MCF 10A (cell line): ENCODE data around the gene CRYGD. TPM values are rescaled to one million over a fixed set of nuclear protein-coding genes. Genes with fewer than 3 reads are reported as not detected.

Source experiments
- BruUV-seq: library from RNA; stranded (reverse); fragments of 400-500 nt; replicated peaks from 2 replicates; lab custom pipeline; 2021; lab: Mats Ljungman, UMichigan
- CTCF ChIA-PET: fragments of 300-600 bp; sonication (Branson Sonifier 250); formaldehyde crosslinking; extraction: SDS; loops from one replicate; lab custom pipeline; 2021; ENCODE audit warnings: antibody characterized with exemption, inconsistent platforms; lab: Yijun Ruan, JAX
- POLR2A ChIA-PET: fragments of 300-600, 350-650 bp; sonication (Branson Sonifier 250); formaldehyde crosslinking; extraction: SDS; loops from one replicate; lab custom pipeline; 2020; ENCODE audit warnings: antibody characterized with exemption, inconsistent platforms; lab: Yijun Ruan, JAX
- DNase-seq: peaks from one replicate; pipeline ENCODE4 v3.0.0-alpha.2; 2018; ENCODE audit not compliant: unreplicated experiment
- H3K27ac Mint-ChIP-seq: one replicate; pipeline ENCODE4 v1.8.0; 2022; ENCODE audit warnings: mild to moderate bottlenecking, low read depth, mixed read lengths; ENCODE audit not compliant: unreplicated experiment
- H3K27me3 Mint-ChIP-seq: one replicate; pipeline ENCODE4 v1.8.0; 2022; ENCODE audit warnings: mixed read lengths; ENCODE audit not compliant: insufficient read depth, unreplicated experiment
- H3K36me3 Mint-ChIP-seq: one replicate; pipeline ENCODE4 v1.8.0; 2022; ENCODE audit warnings: mild to moderate bottlenecking, moderate library complexity, mixed read lengths; ENCODE audit not compliant: insufficient read depth, unreplicated experiment
- H3K4me1 Mint-ChIP-seq: one replicate; pipeline ENCODE4 v1.8.0; 2022; ENCODE audit warnings: mixed read lengths; ENCODE audit not compliant: insufficient read depth, unreplicated experiment
- H3K4me3 Mint-ChIP-seq: one replicate; pipeline ENCODE4 v1.8.0; 2022; ENCODE audit warnings: mild to moderate bottlenecking, moderate library complexity, mixed read lengths; ENCODE audit not compliant: unreplicated experiment
- H3K9me3 Mint-ChIP-seq: one replicate; pipeline ENCODE4 v1.8.0; 2022; ENCODE audit warnings: mixed read lengths; ENCODE audit not compliant: unreplicated experiment
- CTCF ChIP-seq: fragments of 200-600 bp; IDR thresholded peaks from one replicate; pipeline ENCODE4 v1.8.0; 2022; ENCODE audit warnings: antibody characterized with exemption, mild to moderate bottlenecking; ENCODE audit not compliant: unreplicated experiment
- intact Hi-C: fragments of 100-400 bp; cut with micrococcal nuclease; formaldehyde crosslinking; loops from 2 replicates; pipeline ENCODE4 v1.14.1; 2022
- total RNA-seq: library from RNA; stranded (reverse); gene quantifications from 2 replicates; pipeline ENCODE4 v1.2.3, GENCODE V29; 2022

The CRYGD gene
- total RNA-seq, 1 experiment from 2014 or later, result not detected

- no peak overlapping the region for H3K4me3 Mint-ChIP-seq
- peaks cover 9% of the 10 kb centered on the region for H3K27me3 Mint-ChIP-seq
- intact Hi-C loops, result no loop called here
- no peaks in the 10 kb centered on the region for H3K4me1 Mint-ChIP-seq
- POLR2A ChIA-PET, result interaction anchor here (0.6 kb wide), 1 partner anchor 564 kb away, joined by 3 read pairs; the partner anchor contains the start of gene CREB1
- H3K36me3 Mint-ChIP-seq, result peaks cover 6% of the 10 kb centered on the region
- DNase-seq, result no peak
- no peaks in the 10 kb centered on the region for H3K9me3 Mint-ChIP-seq
- no peak for TF ChIP-seq CTCF
- no peak overlapping the region for H3K27ac Mint-ChIP-seq
- no TSS peak for BruUV-seq
- CTCF ChIA-PET, result interaction anchor here (0.5 to 1.4 kb wide), 4 partner anchors 9 to 348 kb away, joined by 3 to 6 read pairs (median 4); no protein-coding TSS in a partner anchor
Measured at GRCh38 chr2:208093128-208093527, 31.2 kb downstream of the CRYGD start.

GRCh38 chr2:208092093-208092832 lies 32.1 kb downstream of the CRYGD start:
- H3K9me3 Mint-ChIP-seq, result no peaks in the 10 kb centered on the region
- H3K27me3 Mint-ChIP-seq, result peaks cover 9% of the 10 kb centered on the region
- no peaks in the 10 kb centered on the region for H3K4me1 Mint-ChIP-seq
- no TSS peak for BruUV-seq
- no peak overlapping the region for H3K4me3 Mint-ChIP-seq
- ChIA-PET POLR2A (interaction anchor here (0.6 kb wide), 1 partner anchor 21 kb away, joined by 3 read pairs; no protein-coding TSS in a partner anchor), CTCF (interaction anchor here (1.0 to 1.4 kb wide), 2 partner anchors 17 to 347 kb away, joined by 4 to 6 read pairs; no protein-coding TSS in a partner anchor)
- TF ChIP-seq CTCF, result no peak
- H3K36me3 Mint-ChIP-seq, result peaks cover 6% of the 10 kb centered on the region
- DNase-seq, result no peak
- intact Hi-C loops, result no loop called here
- no peak overlapping the region for H3K27ac Mint-ChIP-seq

GRCh38 chr2:208090420-208090819 lies 33.9 kb downstream of the CRYGD start:
- Mint-ChIP-seq H3K9me3 (no peaks in the 10 kb centered on the region), H3K36me3 (peaks cover 6% of the 10 kb centered on the region), H3K27me3 (peaks cover 9% of the 10 kb centered on the region), H3K4me3 (no peak overlapping the region), H3K27ac (no peak overlapping the region), H3K4me1 (peaks cover 4% of the 10 kb centered on the region)
- no TSS peak for BruUV-seq
- no peak for DNase-seq
- TF ChIP-seq CTCF, result no peak
- ChIA-PET CTCF (no interaction called here), POLR2A (no interaction called here)
- intact Hi-C loops, result no loop called here

GRCh38 chr2:208086029-208086428 lies 38.3 kb downstream of the CRYGD start:
- Mint-ChIP-seq H3K36me3 (no peaks in the 10 kb centered on the region), H3K27ac (no peak overlapping the region), H3K4me1 (peaks cover 4% of the 10 kb centered on the region), H3K9me3 (no peaks in the 10 kb centered on the region), H3K27me3 (peaks cover 29% of the 10 kb centered on the region), H3K4me3 (no peak overlapping the region)
- POLR2A ChIA-PET, result interaction anchor here (1.1 kb wide), 1 partner anchor 21 kb away, joined by 3 read pairs; no protein-coding TSS in a partner anchor
- intact Hi-C loops, result no loop called here
- no TSS peak for BruUV-seq
- no peak for TF ChIP-seq CTCF
- DNase-seq, result no peak
- CTCF ChIA-PET, result interaction anchor here (1.5 kb wide), 1 partner anchor 16 kb away, joined by 3 read pairs; no protein-coding TSS in a partner anchor
